Mesodermal cell (in vitro differentiated cells): ENCODE results near the gene TTLL1.
"Not testable (repeated sequence)": the region's sequence is repeated elsewhere in the genome, so short reads cannot be mapped to it uniquely, and the experiment has no call there.

Source experiments
- H3K27ac ChIP-seq: 2 replicates; pipeline ENCODE4 v1.7.0; 2013; ENCODE audit warnings: mild to moderate bottlenecking, low read depth, low read length, moderate library complexity; ENCODE audit not compliant: severe bottlenecking
- H3K36me3 ChIP-seq: 2 replicates; pipeline ENCODE4 v1.7.1; 2013; ENCODE audit warnings: mild to moderate bottlenecking, low read length, moderate library complexity; ENCODE audit not compliant: control insufficient read depth, insufficient read depth
- H3K4me1 ChIP-seq: one replicate; pipeline ENCODE4 v1.7.1; 2013; ENCODE audit warnings: mild to moderate bottlenecking, low read length; ENCODE audit not compliant: insufficient read depth, control insufficient read depth, poor library complexity, severe bottlenecking
- H3K4me3 ChIP-seq: 2 replicates; pipeline ENCODE4 v1.7.0; 2013; ENCODE audit warnings: low read length, control low read depth, mild to moderate bottlenecking; ENCODE audit not compliant: insufficient read depth, poor library complexity, severe bottlenecking; ENCODE audit errors: extremely low read depth
- H3K9me3 ChIP-seq: 2 replicates; pipeline ENCODE4 v1.7.1; 2013; ENCODE audit warnings: mild to moderate bottlenecking, low read length, moderate library complexity; ENCODE audit not compliant: control insufficient read depth
- WGBS, 2 experiments: methylation state at CpG; one replicate each; pipeline ENCODE4 v1.1.5; 2013; ENCODE audit warnings: missing lambda C conversion rate in 2 of 2; ENCODE audit not compliant: insufficient coverage in 2 of 2; 5-methylcytosine and 5-hydroxymethylcytosine counted together

TTLL1 gene

DNA sequence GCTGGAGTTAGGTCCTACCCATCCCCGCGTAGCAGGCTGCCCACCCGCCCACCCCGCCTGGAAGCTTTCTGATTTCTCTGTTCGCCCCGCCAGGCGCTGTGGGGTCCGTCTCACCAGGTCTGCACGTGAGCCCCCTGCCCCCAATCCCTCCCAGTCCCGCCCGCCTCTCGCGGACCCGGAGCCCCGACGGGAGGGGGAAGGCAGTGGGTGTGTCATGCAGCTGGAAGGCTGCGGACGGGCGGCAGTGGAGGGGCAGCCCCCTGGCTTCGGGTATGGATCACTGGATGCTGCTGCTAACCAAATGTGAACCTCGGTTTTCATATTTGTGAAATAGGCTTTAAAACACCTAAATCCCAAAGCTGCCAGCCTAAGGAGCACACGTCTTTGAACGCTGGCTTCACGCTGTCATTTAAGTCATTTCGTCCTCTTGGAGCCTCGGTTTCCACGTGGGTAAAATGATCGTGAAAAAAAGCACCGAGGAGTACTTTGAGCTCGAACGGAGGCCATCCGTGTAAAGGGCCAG is 20.8 kb upstream of the TTLL1 start:
- Histone ChIP-seq H3K27ac (no peak overlapping the region), H3K36me3 (no peaks in the 10 kb centered on the region), H3K9me3 (no peaks in the 10 kb centered on the region), H3K4me1 (peaks cover 13% of the 10 kb centered on the region), H3K4me3 (peak overlapping the region; percentile 53)
- 1 to 2% methylated on average over 16 to 19 of the region's 32 CpGs for WGBS, 2 experiments

- Histone ChIP-seq H3K27ac (no peak overlapping the region), H3K4me1 (peaks cover 13% of the 10 kb centered on the region), H3K9me3 (no peaks in the 10 kb centered on the region), H3K36me3 (no peaks in the 10 kb centered on the region), H3K4me3 (no peak overlapping the region)
- WGBS, 2 experiments, result 53% methylated on average over 3 of the region's 5 CpGs; no CpG with 5 or more reads in 1 of the 2 experiments
Measured at GRCh38 chr22:43109511-43109910, 20.3 kb upstream of the TTLL1 start.

DNA sequence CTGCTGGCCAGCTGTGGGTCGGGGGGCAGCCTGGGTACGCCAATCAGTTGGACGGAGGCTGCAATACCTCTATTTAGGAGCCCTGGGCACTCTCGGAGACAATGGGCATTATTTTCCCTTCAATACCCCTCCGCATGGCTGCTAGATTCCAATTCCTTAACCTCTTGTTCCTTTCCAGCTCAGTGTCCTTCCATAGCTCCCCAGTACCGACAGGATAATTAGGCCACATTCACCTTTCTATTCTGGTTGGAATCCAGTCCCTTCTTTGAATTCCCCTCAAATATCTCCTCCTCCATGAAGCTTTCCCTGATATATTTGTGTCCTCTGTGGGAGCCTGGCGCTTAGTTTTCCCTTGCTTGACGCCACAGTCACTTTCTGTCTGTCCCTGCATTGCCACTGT is 17.1 kb upstream of the TTLL1 start:
- Histone ChIP-seq H3K36me3 (no peaks in the 10 kb centered on the region), H3K4me3 (no peak overlapping the region), H3K27ac (no peak overlapping the region), H3K4me1 (peaks cover 25% of the 10 kb centered on the region), H3K9me3 (no peaks in the 10 kb centered on the region)
- WGBS, 2 experiments, result 96 to 98% methylated on average over 6 of the region's 8 CpGs

DNA sequence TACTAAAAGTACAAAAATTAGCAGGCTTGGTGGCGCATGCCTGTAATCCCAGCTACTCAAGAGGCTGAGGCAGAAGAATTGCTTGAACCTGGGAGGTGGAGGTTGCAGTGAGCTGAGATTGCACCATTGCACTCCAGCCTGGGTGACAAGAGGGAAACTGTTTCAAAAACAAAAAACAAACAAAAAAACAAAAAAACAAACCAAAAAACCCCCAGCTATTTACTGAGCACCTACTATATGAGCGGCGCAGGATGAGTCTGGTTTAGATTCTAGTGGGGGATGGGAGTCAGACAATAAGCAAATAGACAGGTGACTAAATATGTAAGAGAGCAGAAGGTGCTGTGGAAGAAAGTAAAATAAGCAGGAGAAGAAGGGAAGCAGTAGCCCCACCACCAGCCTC is 15.8 kb upstream of the TTLL1 start:
- H3K36me3 ChIP-seq, H3K9me3 ChIP-seq, H3K27ac ChIP-seq, H3K4me3 ChIP-seq: not testable (repeated sequence)
- peaks cover 26% of the 10 kb centered on the region for H3K4me1 ChIP-seq
- 90 to 93% methylated on average over 2 of the region's 3 CpGs for WGBS, 2 experiments

DNA sequence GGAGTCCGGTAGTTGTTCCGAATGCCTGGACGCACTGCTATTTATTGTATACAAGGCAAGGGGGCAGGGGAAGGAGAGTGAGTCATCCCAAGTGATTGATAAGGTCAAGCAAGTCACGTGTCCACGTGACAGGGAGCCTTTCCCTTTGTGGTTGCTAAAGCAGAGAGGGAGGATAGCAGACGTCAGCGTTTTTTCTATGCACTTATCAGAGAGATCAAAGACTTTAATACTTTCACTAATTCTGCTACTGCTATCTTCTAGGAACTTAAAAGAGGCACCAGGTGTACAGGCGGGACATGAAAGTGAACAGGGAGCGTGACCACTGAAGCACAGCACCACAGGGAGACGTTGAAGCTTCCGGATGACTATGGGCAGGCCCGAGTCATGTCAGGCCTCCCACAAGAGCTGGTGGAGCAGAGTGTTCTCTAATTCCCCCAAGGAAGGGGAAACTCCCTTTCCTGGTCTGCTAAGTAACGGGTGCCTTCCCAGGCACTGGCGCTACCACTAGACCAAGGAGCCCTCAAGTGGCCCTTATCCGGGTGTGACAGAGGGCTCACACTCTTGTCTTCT is 14.9 kb upstream of the TTLL1 start:
- H3K27ac ChIP-seq, result peak overlapping the region; percentile 88
- WGBS, 2 experiments, result 57 to 60% methylated on average over 10 to 14 of the region's 15 CpGs
- not testable (repeated sequence) for H3K4me3 ChIP-seq

GRCh38 chr22:43101306-43101705 is 12.1 kb upstream of the TTLL1 start:
- Histone ChIP-seq H3K4me1 (peaks cover 27% of the 10 kb centered on the region), H3K27ac (peak overlapping the region; percentile 92), H3K4me3 (no peak overlapping the region), H3K36me3 (no peaks in the 10 kb centered on the region), H3K9me3 (peaks cover 8% of the 10 kb centered on the region)
- WGBS, 2 experiments, result 76 to 78% methylated on average over 6 to 7 of the region's 7 CpGs

More for the DNA sequence above, 14.9 kb upstream of the TTLL1 start:
- H3K9me3 ChIP-seq, H3K36me3 ChIP-seq: not testable (repeated sequence)
- peaks cover 23% of the 10 kb centered on the region for H3K4me1 ChIP-seq

DNA sequence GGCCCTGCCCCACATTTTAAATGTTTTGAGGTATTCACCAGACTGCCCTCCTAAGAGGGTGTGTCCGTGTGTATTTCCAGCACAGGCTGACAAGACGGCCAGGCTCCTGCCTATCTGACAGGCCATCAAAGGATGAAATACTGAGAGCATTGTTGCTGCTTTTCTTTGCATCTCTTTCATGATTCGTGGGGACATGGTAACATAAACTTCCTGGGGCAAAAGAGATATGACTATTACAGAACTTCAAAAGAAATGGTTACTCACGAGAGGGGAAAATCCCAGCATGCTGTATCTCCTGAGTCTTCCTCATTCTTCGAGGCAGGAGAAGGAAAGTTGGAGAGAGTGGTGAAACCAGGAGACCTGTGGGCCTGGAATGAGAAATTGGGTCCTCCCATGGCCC is 11.0 kb upstream of the TTLL1 start:
- Histone ChIP-seq H3K4me3 (no peak overlapping the region), H3K9me3 (peaks cover 9% of the 10 kb centered on the region), H3K4me1 (peaks cover 27% of the 10 kb centered on the region), H3K27ac (peak overlapping the region; percentile 92), H3K36me3 (no peaks in the 10 kb centered on the region)
- WGBS, 2 experiments, result 68 to 88% methylated on average over 3 of the region's 5 CpGs

DNA sequence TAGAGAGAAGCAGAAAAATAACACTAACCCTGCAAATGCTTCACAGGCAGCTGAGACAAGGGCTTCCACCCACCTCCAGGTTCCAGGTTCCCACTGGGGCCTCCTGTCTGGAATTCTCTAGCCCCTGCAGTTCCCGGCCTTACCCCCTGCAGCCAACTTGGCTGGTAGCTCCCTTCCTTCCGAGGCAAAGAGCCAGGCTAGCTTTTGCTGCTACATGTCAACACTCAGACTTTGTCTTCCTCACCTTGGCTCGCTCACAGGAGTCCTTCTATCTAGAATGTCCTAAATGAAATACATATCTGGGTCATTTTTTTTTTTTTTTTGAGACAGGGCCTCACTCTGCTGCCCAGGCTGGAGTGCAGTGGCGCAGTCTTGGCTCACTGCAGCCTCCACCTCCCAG is 9.9 kb upstream of the TTLL1 start:
- WGBS, 2 experiments, result 86 to 90% methylated on average over 2 to 3 of the region's 4 CpGs
- Histone ChIP-seq H3K27ac (peak overlapping the region; percentile 66), H3K9me3 (peaks cover 9% of the 10 kb centered on the region), H3K4me1 (peaks cover 25% of the 10 kb centered on the region), H3K4me3 (no peak overlapping the region), H3K36me3 (no peaks in the 10 kb centered on the region)

GRCh38 chr22:43098356-43098755 is 9.2 kb upstream of the TTLL1 start:
- Histone ChIP-seq H3K27ac (peak overlapping the region; percentile 66), H3K4me1 (peaks cover 17% of the 10 kb centered on the region), H3K4me3 (no peak overlapping the region), H3K9me3 (peaks cover 9% of the 10 kb centered on the region), H3K36me3 (no peaks in the 10 kb centered on the region)
- 63 to 84% methylated on average over 3 to 4 of the region's 4 CpGs for WGBS, 2 experiments

DNA sequence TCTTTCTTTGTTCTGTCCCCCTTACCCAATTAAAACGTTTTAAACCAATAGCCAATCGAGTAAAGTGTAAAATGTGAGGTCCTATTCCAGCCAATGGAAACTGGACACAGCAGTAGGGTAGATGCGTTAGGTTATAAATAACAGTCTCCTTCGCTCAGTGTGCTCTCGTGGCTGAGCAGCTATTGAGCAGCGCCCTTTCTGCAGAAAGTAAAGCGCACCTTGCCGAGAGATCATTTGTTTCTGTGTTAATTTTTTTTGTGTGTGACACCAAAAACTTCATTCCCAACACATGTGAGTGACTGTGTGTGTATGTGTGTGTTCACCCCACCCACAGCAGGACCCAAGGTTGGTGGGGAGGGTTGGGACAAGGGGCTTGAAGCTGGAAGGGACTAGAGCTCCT is 7.2 kb upstream of the TTLL1 start:
- no peak overlapping the region for H3K27ac ChIP-seq

GRCh38 chr22:43094551-43094950 is 5.4 kb upstream of the TTLL1 start:
- Histone ChIP-seq H3K36me3 (no peaks in the 10 kb centered on the region), H3K9me3 (peaks cover 9% of the 10 kb centered on the region), H3K4me1 (peaks cover 10% of the 10 kb centered on the region), H3K27ac (no peak overlapping the region), H3K4me3 (no peak overlapping the region)
- WGBS, 2 experiments, result 100% methylated on average over 2 to 3 of the region's 4 CpGs

More for the DNA sequence above, 7.2 kb upstream of the TTLL1 start:
- 91 to 96% methylated on average over 5 to 7 of the region's 8 CpGs for WGBS, 2 experiments
- Histone ChIP-seq H3K4me1 (peaks cover 15% of the 10 kb centered on the region), H3K4me3 (no peak overlapping the region), H3K36me3 (no peaks in the 10 kb centered on the region), H3K9me3 (peaks cover 9% of the 10 kb centered on the region)
